Measurements from ENCODE around the gene CXCR4. TPM values are rescaled to one million over a fixed set of nuclear protein-coding genes. Genes with fewer than 3 reads are reported as not detected.

The CXCR4 gene
- total and polyA plus RNA-seq, 2 of the 4 experiments (the other 2 are of a cell fraction), result not detected

GRCh38 chr2:136085453-136086209 is 32.3 kb downstream of the CXCR4 start:
- intact Hi-C loops (cut with micrococcal nuclease), result no loop called here
- ChIA-PET POLR2A (ENCODE audit: unreplicated experiment) (no interaction called here), CTCF (no interaction called here)
- no peak overlapping the region for H2BK15ac ChIP-seq (ENCODE audit: low read depth, low read length)
- no peaks in the 10 kb centered on the region for H4K20me1 ChIP-seq (ENCODE audit: insufficient read depth, low read length)
- H3K4me1 ChIP-seq (ENCODE audit: control insufficient read depth, insufficient read depth, low read length), result no peaks in the 10 kb centered on the region
- WGBS, 2 experiments (ENCODE audit: extremely low coverage in 2 of 2, insufficient read length in 1 of 2), result 0% methylated on average over 1 of the region's 4 CpGs; no CpG with 5 or more reads in 1 of the 2 experiments
- in situ Hi-C loops (cut with MboI; ENCODE audit: low sequenced_read_pairs), result no loop called here
- H4K8ac ChIP-seq (ENCODE audit: low read depth in 2 of 2, low read length in 2 of 2), result no peak overlapping the region
- H3K4me3 ChIP-seq (ENCODE audit: insufficient read depth, low read depth, low read length), result no peak overlapping the region
- no peak overlapping the region for H2BK20ac ChIP-seq (ENCODE audit: low read depth, low read length)
- DNase-seq (no peak), ATAC-seq (ENCODE audit: low read depth) (peak; percentile 64)
- no peak overlapping the region for H2AK5ac ChIP-seq (ENCODE audit: low read depth, low read length)
- H3K79me1 ChIP-seq (ENCODE audit: low read depth in 1 of 2, low read length in 2 of 2), result no peaks in the 10 kb centered on the region
- H3K27ac ChIP-seq (ENCODE audit: insufficient read depth, low read length), result no peak overlapping the region
- H3K56ac ChIP-seq (ENCODE audit: extremely low read depth, insufficient read depth, low read length), result no peak overlapping the region
- dilution Hi-C loops (cut with HindIII; ENCODE audit: low sequenced_read_pairs, unreplicated experiment), result no loop called here
- no peak overlapping the region for H3K9ac ChIP-seq (ENCODE audit: low read depth, low read length)
- no peaks in the 10 kb centered on the region for H3K27me3 ChIP-seq (ENCODE audit: control insufficient read depth, insufficient read depth, low read length)
- H2BK5ac ChIP-seq (ENCODE audit: low read depth, low read length, poor library complexity, severe bottlenecking), result no peak overlapping the region
- H3K4me2 ChIP-seq (ENCODE audit: low read depth, low read length), result no peak overlapping the region
- H4K5ac ChIP-seq (ENCODE audit: low read depth, low read length), result no peak overlapping the region
- no peaks in the 10 kb centered on the region for H3K9me1 ChIP-seq (ENCODE audit: insufficient read depth, low read length)
- no peak overlapping the region for H3K14ac ChIP-seq (replicated peaks; ENCODE audit: low read depth, low read length)
- no peak overlapping the region for H3K4ac ChIP-seq (ENCODE audit: low read depth, low read length)
- H2BK120ac ChIP-seq (ENCODE audit: low read depth, low read length), result no peak overlapping the region
- H4K91ac ChIP-seq (ENCODE audit: insufficient read depth, low read depth, low read length), result no peak overlapping the region
- H3K23ac ChIP-seq (ENCODE audit: low read depth, low read length), result no peak overlapping the region
- H2AFZ ChIP-seq (replicated peaks; ENCODE audit: low read length, poor library complexity), result no peak overlapping the region
- BruUV-seq (replicated peaks), result no TSS peak
- H3K36me3 ChIP-seq (ENCODE audit: control insufficient read depth, insufficient read depth, low read length), result no peaks in the 10 kb centered on the region
- no peaks in the 10 kb centered on the region for H3K9me3 ChIP-seq (ENCODE audit: control insufficient read depth, insufficient read depth, low read length)
- TF ChIP-seq RAD21 (IDR thresholded peaks at IDR 0.05; ENCODE audit: low read length) (no peak), POLR2A (IDR thresholded peaks at IDR 0.05; ENCODE audit: low read depth, low read length) (no peak), SMC3 (IDR thresholded peaks at IDR 0.05; ENCODE audit: low read depth, low read length) (no peak), USF2 (IDR thresholded peaks at IDR 0.05; ENCODE audit: low read depth, low read length) (no peak), CEBPB (IDR thresholded peaks at IDR 0.05; ENCODE audit: low read depth, low read length) (no peak)
- H2AK9ac ChIP-seq (replicated peaks; ENCODE audit: low read depth, low read length, poor library complexity), result no peak overlapping the region
- no peak overlapping the region for H3K18ac ChIP-seq (ENCODE audit: low read depth, low read length)
